Gastroesophageal sphincter (tissue), 3 donors: ENCODE measurements around the gene LCE1E.

Experiments
- CTCF ChIP-seq, 4 experiments: fragments of 200-600 bp in 2 of 4; fragments of 450-650 bp in 2 of 4; sonication (generic) in 1 of 4; IDR thresholded peaks; one replicate each; pipeline ENCODE4 v1.5.1; 2017 to 2019; ENCODE audit warnings: antibody characterized with exemption in 4 of 4, mild to moderate bottlenecking in 2 of 4, moderate library complexity in 2 of 4
- EP300 ChIP-seq: sonication (generic); formaldehyde crosslinking; IDR thresholded peaks from one replicate; pipeline ENCODE4 v1.6.1; 2017; ENCODE audit warnings: antibody characterized with exemption, mild to moderate bottlenecking
- POLR2A ChIP-seq, 2 donors: fragments of 450-650 bp; IDR thresholded peaks; one replicate each; pipeline ENCODE4 v1.6.1; 2017; ENCODE audit warnings: antibody characterized with exemption in 2 of 2, mild to moderate bottlenecking in 2 of 2, moderate library complexity in 1 of 2
- POLR2AphosphoS5 ChIP-seq: sonication (generic); formaldehyde crosslinking; IDR thresholded peaks from one replicate; pipeline ENCODE4 v1.6.1; 2017; ENCODE audit warnings: antibody characterized with exemption

DNA sequence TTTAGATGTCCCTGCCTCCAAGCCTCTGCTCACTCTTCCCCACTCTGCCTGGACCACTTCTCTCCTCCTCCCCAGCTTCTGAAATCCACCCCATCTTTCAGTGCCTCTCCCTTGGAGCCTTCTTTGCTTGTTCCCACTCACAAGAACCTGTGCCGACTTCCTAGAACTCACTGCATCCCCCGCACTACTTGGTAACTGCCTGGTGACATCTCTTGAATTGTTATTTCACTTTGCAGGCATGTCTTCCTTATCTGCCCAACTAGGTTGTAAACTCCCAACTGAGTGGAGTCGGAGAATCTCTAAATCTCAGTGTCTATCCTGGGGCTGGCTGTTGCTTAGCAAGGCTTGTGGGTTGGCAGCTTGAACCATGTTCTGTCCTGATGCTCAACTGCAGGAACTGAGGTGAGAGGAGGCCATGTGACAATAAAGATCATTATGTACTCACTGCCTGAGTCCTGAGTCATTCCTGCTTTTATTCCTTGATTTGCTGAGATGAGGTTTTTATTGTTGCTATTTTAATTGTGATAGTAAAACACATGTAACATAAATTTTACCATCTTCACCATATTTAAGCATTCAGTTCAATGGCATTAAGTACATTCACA lies 24.3 kb upstream of the LCE1E start:
- TF ChIP-seq CTCF (IDR thresholded peaks at IDR 0.05): no peak
- TF ChIP-seq POLR2A (IDR thresholded peaks at IDR 0.05): no peak
- no peak for TF ChIP-seq POLR2AphosphoS5
- TF ChIP-seq EP300: no peak
